Activated CD4-positive, CD25-positive, alpha-beta regulatory T cell treated with anti-CD3 and anti-CD28 coated beads, Interleukin-2, amount 50 U/mL, for 72 hours (primary cell): ENCODE data around the gene CYP19A1.

Experiments
- DNase-seq: peaks from one replicate; pipeline ENCODE4 v3.0.0; 2021

The CYP19A1 gene

GRCh38 chr15:51252671-51253070 is 85.7 kb downstream of the CYP19A1 start:
- DNase-seq: no peak

- DNase-seq: no peak
These were observed 86.8 kb downstream of the CYP19A1 start for GRCh38 chr15:51251556-51251955.

GRCh38 chr15:51250217-51251011 is 88.0 kb downstream of the CYP19A1 start:
- DNase-seq: no peak

- DNase-seq: no peak
These were observed 92.8 kb downstream of the CYP19A1 start for GRCh38 chr15:51245628-51246027.

- DNase-seq: no peak
These were observed 94.0 kb downstream of the CYP19A1 start for GRCh38 chr15:51244423-51244869.

- no peak for DNase-seq
These were observed 94.6 kb downstream of the CYP19A1 start for GRCh38 chr15:51243774-51244173.

GRCh38 chr15:51240066-51240465 is 98.3 kb downstream of the CYP19A1 start:
- no peak for DNase-seq

- no peak for DNase-seq
These were observed 100.6 kb downstream of the CYP19A1 start for GRCh38 chr15:51237816-51238215.

GRCh38 chr15:51234176-51234927 is 104.0 kb downstream of the CYP19A1 start:
- no peak for DNase-seq

GRCh38 chr15:51232581-51232980 is 105.8 kb downstream of the CYP19A1 start:
- no peak for DNase-seq

GRCh38 chr15:51229907-51230330 is 108.5 kb downstream of the CYP19A1 start:
- DNase-seq: no peak

- DNase-seq: no peak
These were observed 110.3 kb downstream of the CYP19A1 start for GRCh38 chr15:51227940-51228732.

- no peak for DNase-seq
These were observed 111.7 kb downstream of the CYP19A1 start for GRCh38 chr15:51226576-51227210.

GRCh38 chr15:51224428-51224827 is 114.0 kb downstream of the CYP19A1 start:
- no peak for DNase-seq

- no peak for DNase-seq
These were observed 114.6 kb downstream of the CYP19A1 start for GRCh38 chr15:51223771-51224229.

- no peak for DNase-seq
These were observed 120.0 kb downstream of the CYP19A1 start for GRCh38 chr15:51218299-51218938.

GRCh38 chr15:51212909-51213308 is 125.5 kb downstream of the CYP19A1 start:
- DNase-seq: no peak

- DNase-seq: no peak
These were observed 126.2 kb downstream of the CYP19A1 start for GRCh38 chr15:51212239-51212638.

GRCh38 chr15:51205050-51205975 is 133.1 kb downstream of the CYP19A1 start:
- DNase-seq: no peak

GRCh38 chr15:51203797-51204196 is 134.6 kb downstream of the CYP19A1 start:
- no peak for DNase-seq

GRCh38 chr15:51202783-51203182 is 135.6 kb downstream of the CYP19A1 start:
- DNase-seq: no peak
